GM21576 (cell line): ENCODE measurements around the gene LRRC51.
"Not testable (repeated sequence)": the region's sequence is repeated elsewhere in the genome, so short reads cannot be mapped to it uniquely, and the experiment has no call there.

Experiments used
- ATAC-seq: cut with Tn5 transposase; IDR thresholded peaks from one replicate; pipeline ENCODE4 v1.9.1; 2021; ENCODE audit warnings: mild to moderate bottlenecking, moderate library complexity; ENCODE audit not compliant: unreplicated experiment

The LRRC51 gene

GRCh38 chr11:72103754-72104167, 23.1 kb downstream of the LRRC51 start:
- no peak for ATAC-seq

GRCh38 chr11:72105888-72106287, 25.2 kb downstream of the LRRC51 start, which contains the start of gene TOMT:
Gene TOMT, plus strand, starts transcription at chr11:72105924. Its CDS starts 28 bp downstream, at chr11:72105952.
- no peak for ATAC-seq

- no peak for ATAC-seq
These were observed 30.9 kb downstream of the LRRC51 start for GRCh38 chr11:72111300-72112142.

GRCh38 chr11:72112143-72112977, 31.7 kb downstream of the LRRC51 start, which contains the start of gene ANAPC15:
Gene ANAPC15, minus strand, starts transcription at chr11:72112695. Its CDS starts 1,419 bp downstream, at chr11:72111276.
- peak; percentile 80 for ATAC-seq

- ATAC-seq, result no peak
These were observed 32.5 kb downstream of the LRRC51 start for GRCh38 chr11:72112978-72113808.

- ATAC-seq, result no peak
These were observed 33.9 kb downstream of the LRRC51 start for GRCh38 chr11:72114570-72114969.

GRCh38 chr11:72116019-72116755, 35.5 kb downstream of the LRRC51 start:
- ATAC-seq, result no peak

GRCh38 chr11:72119198-72119597, 38.5 kb downstream of the LRRC51 start:
- ATAC-seq, result no peak

- ATAC-seq, result no peak
These were observed 40.3 kb downstream of the LRRC51 start for GRCh38 chr11:72120930-72121329.

- no peak for ATAC-seq
These were observed 42.0 kb downstream of the LRRC51 start for GRCh38 chr11:72122607-72123006.

GRCh38 chr11:72123117-72123653, 42.5 kb downstream of the LRRC51 start:
- no peak for ATAC-seq

GRCh38 chr11:72124046-72124445, 43.4 kb downstream of the LRRC51 start:
- no peak for ATAC-seq

GRCh38 chr11:72125956-72126355, 45.3 kb downstream of the LRRC51 start:
- ATAC-seq, result no peak

GRCh38 chr11:72127923-72128322, 47.3 kb downstream of the LRRC51 start:
- ATAC-seq, result no peak

GRCh38 chr11:72129381-72129780, 48.7 kb downstream of the LRRC51 start:
- no peak for ATAC-seq

GRCh38 chr11:72132646-72133045, 52.0 kb downstream of the LRRC51 start:
- no peak for ATAC-seq

- not testable (repeated sequence) for ATAC-seq
These were observed 54.8 kb downstream of the LRRC51 start, which contains the start of gene FOLR3 for GRCh38 chr11:72135473-72135872. Gene FOLR3, plus strand, starts transcription at chr11:72135725. Its CDS starts 228 bp downstream, at chr11:72135953.

- ATAC-seq, result no peak
These were observed 55.4 kb downstream of the LRRC51 start for GRCh38 chr11:72135891-72136683.
